Right kidney (tissue), 1 donor: ENCODE results near the gene RAB4A.

Source experiments
- DNase-seq: peaks from one replicate; pipeline ENCODE4 v3.0.0-alpha.2; 2016

Gene RAB4A

DNA sequence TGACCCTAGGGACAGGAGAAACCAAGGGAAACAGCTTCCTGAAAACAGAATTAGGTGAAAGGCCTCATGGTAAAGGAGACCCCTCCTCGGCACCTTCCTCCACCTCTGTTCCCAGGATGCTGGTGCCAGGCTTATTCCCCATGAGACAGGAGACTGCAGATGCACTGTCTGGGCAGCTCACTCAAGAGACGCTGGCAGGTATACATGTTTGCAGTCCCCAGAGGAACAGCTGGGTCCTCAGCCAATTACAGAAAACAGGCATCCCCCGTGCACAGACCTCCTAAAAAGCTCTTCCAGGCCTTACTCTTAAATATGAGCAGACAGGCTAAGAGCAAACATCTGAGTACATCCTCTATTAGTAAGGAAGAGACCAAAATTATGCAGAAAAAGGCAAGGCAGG lies 65.4 kb downstream of the RAB4A start:
- no peak for DNase-seq

DNA sequence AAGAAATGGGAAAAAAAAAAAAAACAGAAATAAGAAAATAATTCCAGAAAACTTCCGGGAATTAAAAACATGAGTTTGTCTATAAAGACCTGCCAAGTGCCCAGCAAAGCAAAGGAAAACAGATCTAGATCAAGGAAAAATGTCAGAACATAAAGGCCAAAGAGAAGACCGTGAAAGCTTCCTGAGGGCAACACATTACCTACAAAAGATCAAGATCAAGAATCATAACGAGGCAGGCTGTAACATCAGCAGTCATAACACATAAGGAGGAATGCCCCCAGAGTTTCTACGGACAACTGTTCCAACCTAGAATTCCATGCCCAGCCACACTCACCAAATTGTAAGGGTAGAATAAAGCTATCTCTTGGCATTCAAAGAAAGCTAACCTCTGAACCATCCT lies 68.2 kb downstream of the RAB4A start:
- no peak for DNase-seq

DNA sequence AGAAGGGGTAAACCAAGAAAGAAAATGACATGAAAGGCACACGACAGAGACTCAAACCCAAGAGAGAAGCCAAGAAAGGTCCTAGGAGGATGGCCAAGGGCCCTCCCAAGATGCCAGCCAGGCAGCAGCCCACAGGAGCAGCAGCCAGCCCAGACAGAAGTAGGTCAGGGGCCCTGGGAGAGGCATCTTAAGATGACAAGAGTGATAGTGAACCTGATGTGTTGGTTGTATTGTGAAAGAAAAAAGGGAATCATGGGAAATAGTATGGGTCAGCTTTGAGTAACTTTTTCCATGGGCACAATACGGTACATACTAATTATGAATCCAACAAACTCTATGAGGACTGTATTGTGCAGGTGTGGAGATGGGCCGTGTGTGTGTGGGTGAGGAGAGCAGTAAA lies 68.6 kb downstream of the RAB4A start:
- no peak for DNase-seq

DNA sequence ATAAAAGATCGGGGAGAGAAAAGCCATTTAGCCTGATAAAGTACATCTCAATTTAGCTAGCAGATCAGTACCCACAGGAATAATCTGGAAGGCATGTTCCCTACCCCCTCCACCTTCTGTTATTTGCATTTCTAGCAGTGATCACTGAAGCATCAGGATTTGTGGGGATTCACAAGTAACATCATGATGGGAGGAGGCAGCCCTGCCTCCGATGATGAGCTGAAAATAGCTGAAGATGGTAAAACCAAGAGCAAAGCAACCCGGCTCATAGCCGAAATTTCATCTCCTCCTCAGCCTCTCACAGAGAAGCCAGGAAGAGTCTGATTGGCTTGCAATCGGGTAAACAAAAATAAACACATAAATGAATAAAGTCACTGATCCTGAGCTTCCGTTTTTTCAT lies 69.6 kb downstream of the RAB4A start:
- no peak for DNase-seq

DNA sequence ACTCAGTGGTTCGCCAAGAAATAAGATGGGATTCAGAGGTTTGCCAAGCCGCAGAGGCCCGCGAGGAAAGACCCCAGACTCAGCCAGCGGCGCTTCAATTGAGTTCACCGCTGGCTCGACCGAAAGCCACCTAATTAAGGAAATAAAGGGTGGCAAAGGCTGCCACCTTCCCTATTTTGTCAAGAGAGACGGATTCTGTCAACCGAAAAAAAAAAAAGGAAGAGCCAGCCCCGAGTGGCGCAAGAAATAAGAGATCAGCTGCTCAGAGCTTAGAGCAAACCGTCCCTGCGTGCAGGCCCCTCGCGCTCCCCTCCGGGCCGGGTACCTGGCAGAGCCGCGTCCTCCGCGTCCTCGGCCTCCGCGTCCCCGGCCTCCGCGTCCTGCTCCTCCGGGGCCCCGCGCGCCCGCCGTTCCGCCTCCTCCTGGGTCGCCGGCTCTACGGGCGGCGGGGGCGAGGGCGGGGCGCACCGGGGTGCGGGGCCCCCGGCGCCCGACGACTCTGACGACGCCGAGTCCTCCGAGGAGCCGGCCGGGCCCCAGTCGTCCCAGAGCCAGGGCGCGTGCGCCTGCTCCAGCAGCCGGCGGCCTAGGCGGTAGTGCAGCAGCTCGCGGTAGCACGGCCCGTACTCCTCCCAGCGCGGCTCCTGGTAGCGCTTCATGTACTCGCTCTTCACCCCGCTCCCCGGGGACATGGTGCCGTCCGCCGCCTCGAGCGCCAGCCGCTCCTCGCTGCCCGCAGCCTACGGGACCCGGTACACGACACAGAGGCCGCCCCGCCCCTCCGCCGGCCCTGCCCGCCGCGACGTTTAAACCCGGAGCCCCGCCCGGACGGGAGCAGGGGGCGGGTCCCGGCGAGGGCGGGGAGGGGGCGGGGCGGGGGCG lies 71.1 kb downstream of the RAB4A start:
- peak; percentile 93 for DNase-seq

DNA sequence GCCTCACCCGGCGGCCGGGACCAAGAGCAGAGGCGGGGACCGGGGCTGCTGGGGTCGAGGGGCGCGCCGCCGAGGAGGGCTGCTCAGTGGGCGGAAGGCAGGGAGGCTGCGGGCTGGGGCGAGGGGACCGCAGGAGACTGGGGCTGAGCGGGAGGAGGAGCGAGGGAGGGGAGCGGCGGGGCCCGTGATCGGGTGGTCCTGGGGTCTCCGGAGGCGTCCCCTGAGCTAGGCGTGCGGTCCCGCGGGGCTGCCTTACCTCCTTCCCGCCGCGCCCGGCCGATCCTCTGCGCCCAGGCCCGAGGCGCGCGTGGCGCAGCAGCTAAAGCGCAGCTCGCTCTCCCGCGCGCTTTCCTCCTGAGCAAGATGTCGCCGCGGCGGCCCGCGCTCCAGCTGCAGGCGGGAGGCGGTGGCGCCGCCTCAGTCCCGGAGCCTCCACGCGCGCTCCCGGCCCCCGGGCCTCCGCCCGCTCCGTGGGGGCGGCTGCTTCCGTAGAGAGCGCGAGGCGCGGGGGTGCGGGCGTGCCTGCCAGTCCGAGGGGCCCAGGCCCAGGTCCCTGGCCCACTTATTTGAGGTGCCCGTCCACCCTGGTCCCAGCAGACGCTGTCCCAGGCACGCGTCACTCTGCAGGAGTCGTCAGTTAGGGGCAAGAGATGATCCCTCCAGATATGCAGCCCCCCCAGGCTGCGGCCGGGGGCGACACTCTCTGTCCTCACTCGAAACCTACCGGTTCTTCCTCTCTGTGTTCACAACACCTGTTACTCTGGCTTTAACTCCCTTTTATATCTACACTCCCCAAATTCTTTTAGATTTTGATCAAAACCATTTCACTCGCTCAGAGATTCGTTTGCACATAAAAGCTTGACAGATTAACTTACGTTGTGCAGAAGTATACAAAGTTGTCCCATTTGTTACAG lies 72.0 kb downstream of the RAB4A start, which contains the start of gene CCSAP:
Gene CCSAP (minus strand): TSS at position 392 of the 914 bp plus-strand sequence. CDS start 582 bp downstream, outside the sequence.
- peak; percentile 93 for DNase-seq

DNA sequence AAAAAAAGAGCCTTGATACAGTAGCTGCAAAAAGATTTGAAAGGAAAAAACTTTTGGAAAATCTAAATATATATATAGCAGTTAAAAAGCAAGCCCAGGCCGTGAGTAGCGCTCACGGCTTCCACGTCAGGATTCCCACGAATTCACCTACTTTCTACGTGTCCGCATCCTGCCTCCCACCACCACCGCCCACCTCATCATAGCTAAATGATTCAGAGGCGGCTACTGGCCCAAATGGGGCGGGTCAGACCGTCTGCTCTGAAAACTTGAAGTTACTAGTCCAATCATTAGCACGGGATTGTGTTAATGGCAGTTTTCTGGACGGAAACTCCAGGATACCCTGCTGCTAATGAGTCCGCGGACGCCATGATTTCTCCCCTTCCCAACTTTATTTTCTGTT lies 73.2 kb downstream of the RAB4A start:
- DNase-seq: no peak

DNA sequence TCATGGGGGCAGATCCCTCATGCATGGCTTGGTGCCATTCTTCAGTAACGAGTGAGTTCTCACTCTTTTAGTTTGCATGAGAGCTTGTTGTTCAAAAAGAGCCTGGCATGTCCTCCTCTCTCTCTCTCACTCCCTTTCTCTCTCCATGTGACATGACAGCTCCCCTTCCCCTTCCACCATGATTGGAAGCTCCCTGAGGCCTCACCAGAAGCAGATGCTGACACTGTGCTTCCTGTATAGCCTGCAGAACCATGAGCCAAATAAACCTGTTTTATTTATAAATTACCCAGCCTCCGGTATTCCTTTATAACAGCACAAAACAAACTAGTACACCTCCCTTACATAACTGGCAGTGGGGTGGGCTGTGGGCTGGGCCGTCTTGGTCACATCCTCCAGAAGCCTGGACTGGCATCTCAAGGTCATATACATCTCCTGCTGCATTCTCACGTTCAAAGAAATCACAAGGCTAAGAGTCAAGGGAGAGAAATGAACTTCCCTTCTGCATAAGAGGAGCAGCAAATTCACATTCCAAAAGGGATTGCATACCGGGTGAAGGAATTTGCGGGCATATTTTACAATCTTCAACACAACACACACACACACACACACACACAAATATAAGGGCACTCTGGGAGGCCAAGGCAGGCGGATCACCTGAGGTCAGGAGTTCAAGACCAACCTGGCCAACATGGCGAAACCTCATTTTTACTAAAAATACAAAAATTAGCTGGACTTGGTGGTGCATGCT lies 74.2 kb downstream of the RAB4A start:
- DNase-seq: no peak

DNA sequence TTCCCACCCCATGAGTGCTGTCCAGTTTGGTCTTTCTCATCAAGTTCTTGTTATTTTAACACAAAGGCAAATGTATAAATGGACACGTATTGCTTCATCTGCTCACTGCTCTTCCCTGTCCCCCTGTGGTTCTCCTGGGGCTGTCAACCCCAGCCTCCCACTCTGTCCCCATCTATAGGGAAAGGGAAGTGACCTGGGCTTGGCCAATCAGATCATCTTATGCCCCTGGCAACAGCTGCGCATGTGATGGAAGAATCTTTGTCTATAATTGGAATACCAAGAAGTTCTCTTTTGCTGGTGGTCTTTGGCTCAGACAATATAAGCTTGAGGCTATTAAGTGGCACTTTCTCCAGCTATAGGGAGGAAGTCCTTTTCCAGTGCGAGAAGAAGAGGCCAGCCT lies 76.6 kb downstream of the RAB4A start:
- no peak for DNase-seq

DNA sequence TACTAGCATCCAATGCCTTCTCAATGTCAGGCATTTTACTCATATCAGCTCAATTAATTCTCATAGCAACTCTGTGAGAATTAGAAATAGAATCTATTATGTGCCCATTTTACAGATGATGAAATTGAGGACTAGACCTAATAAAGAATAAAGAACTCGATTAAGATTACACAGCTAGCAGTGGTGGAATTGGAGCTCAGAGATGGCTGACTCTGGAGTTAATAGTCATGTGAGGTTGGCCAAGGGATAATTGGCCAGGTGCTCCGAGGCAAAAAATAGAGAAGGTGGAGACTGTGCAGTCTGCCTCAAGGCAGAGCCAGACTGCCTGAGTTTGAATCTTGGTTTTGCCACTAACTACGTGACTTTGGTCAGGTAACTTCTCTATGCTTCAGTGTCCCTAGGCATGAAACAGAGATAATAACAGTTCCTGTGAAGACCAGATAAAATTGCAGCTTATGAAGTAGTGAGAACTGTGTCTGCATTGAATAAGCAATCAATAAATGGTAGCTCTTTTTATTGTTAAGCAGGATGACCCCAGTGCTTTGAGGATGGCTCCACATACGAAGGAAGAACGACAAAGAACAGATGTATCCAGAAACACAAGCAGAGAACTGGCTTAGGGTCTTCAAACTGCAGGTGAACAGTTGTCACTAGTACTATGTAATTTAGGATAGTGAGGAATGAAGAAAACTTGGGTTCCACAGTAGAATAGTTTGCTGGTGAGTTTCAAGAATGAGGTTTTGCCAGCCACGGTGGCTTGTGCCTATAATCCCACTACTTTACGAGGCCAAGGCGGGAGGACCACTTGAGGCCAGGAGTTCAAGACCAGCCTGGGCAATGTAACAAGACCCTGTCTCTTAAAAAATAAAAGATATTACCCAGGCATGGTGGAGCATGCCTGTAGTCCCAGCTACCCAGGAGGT lies 78.8 kb downstream of the RAB4A start:
- no peak for DNase-seq

DNA sequence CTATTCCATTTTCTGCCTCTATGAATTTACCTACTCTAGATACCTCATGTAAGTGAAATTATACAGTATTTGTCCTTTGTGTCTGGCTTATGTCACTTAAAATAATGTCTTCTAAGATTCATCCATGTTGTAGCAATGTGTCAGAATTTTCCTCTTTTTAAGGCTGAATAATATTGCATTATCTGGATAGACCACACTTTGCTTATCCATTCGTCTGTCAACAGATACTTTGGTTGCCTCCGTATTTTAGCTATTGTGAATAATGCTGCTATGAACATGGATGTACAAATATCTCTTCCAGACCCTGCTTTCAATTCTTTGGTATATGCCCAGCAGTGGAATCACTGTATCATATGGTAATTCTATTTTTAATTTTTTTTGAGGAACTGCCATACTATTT lies 82.1 kb downstream of the RAB4A start:
- no peak for DNase-seq

DNA sequence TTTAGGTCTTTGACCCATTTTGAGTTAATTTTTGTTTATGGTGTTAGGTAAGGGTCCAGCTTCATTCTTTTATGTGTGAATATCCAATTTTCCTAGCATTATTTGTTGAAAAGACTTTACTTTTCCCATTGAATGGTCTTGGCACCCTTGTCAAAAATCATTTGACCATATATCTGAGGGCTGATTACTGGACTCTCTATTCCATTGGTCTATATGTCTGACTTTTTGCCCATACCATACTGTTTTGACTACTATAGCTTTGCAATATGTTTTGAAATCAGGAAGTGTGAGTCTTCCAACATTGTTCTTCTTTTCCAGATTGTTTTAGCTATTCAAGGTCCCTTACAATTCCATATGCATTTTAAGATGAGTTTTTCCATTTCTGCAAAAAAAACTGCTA lies 83.3 kb downstream of the RAB4A start:
- no peak for DNase-seq
